HG02678 (cell line): ENCODE measurements around the gene GPR33.

Source experiments
- ATAC-seq: cut with Tn5 transposase; IDR thresholded peaks from one replicate; pipeline ENCODE4 v1.9.1; 2021; ENCODE audit warnings: mild to moderate bottlenecking, moderate library complexity; ENCODE audit not compliant: unreplicated experiment

GPR33 gene, protein sequence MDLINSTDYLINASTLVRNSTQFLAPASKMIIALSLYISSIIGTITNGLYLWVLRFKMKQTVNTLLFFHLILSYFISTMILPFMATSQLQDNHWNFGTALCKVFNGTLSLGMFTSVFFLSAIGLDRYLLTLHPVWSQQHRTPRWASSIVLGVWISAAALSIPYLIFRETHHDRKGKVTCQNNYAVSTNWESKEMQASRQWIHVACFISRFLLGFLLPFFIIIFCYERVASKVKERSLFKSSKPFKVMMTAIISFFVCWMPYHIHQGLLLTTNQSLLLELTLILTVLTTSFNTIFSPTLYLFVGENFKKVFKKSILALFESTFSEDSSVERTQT

DNA sequence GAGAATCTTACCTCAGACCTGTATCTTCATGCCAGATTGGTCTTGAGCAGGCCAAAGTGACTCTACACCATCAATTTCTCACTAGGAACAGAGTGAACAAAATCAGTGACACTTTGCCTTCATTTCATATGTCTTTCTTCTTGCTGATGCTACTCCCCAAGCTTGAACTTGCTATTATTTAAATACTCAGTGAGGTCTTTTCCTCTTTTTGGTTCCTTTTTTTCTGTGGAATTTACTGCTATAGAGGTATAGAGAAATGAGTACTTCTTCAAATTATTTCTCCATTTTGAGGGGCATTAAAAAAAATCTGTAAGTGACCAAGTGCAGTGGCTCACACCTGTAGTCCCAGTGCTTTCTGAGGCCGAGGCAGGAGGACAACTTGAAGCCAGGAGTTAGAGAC lies at the start of gene GPR33:
Gene GPR33, minus strand, starts transcription at position 154 of the 400 bp plus-strand sequence. CDS start 4,074 bp downstream, outside the sequence.
- no peak for ATAC-seq

DNA sequence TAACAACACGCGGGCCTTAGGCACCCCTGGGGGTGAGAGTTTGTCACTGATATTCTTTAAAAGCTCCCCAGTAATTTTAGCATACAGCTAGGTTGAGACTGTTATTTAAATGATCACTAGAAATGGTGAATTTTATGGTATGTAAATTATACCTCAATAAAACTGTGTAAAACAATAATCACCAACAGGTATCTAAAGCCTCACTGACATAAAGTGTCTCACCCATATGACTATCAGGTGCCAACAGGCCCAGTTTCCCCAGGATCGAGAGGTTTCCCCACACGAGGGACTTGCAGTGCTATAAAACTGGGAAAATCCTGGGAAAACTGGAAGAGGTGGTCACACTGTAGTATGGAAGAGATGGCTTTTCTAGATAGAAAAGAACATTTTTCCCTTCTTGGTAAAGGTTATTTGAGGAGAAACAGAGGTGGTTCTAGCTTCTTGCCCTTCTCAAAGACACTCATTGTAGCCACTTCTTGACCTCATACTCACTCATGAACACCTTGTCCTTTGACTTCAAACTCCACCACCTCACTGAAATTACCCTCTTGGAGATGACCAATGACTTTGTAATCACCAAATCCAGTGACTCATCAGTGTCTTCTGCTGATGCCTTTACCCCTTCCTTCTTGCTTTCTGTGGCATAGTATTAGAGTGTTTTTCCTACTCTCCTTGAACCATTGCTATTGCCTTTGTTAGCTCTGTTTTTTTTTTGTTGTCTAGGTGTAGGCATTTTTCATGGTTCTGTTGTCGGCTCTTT lies 48.5 kb upstream of the GPR33 start:
- ATAC-seq = no peak

DNA sequence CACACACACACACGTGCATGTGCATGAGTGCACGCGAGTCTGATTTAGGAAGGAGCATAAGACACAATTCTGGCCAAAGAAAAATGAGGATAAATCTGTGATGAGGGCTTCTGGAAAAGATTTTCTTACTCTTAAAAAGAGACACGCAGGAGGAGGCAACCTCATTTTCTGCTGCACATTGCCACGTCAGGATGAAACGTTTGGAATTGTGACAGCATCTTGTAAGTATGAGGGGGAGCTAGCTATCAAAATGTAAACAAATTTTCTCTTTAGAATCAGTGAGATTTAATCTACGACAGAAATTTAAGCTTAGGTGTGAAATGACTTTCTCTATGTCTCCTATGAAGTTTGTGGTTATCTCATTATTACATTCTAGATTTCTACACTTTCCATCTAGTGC lies 42.3 kb upstream of the GPR33 start:
- no peak for ATAC-seq

DNA sequence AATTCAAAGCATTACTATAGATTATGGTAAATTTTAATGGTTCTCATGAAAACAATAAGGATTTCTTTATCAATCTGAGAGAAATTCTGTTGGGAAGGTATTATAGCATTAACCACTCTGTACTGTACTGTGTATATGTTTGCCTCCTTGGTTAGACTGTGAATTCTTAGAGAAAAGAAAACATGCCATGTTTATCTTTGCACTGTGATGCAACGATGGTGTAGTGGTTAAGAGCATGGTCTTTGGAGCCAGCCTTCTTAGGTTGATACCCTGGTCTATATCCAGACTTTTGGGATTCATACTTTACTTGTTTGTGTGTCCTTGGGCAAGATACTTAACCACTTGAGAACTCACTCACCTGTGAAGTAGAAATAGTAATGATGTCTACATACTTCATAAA lies 41.2 kb upstream of the GPR33 start:
- ATAC-seq = no peak

DNA sequence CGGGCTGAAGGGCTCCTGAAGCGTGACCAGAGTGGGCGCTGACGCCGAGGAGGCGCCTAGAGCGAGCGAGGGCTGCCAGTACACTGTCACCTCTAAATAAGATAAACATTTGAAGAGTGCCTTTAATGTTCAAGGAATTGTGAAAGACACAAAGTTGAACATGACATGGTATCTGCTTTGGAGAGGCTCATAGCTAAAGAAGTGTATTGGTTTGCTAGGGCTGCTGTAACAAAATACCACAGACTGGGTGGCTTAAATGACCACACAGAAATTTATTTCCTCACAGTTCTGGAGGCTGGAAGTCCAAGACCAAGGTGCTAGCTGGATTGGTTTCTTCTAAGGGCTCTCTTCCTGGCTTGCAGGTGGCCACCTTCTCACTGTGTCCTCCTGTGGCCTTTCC lies 39.7 kb upstream of the GPR33 start:
- ATAC-seq = no peak

DNA sequence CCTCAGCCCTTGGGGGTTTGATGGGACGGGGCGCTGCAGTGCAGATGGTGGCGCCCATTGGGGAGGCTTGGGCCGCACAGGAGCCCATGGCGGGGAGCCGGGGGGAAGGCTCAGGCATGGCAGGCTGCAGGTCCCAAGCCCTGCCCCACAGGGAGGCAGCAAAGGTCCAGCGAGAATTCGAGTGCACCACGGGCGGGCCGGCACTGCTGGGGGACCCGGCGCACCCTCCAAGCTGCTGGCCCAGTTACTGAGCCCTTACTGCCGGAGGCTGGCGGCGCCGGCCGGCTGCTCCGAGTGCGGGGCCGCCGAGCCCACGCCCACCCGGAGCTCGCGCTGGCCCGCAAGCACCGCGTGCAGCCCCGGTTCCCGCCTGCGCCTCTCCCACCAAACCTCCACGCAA lies 39.2 kb upstream of the GPR33 start:
- no peak for ATAC-seq

DNA sequence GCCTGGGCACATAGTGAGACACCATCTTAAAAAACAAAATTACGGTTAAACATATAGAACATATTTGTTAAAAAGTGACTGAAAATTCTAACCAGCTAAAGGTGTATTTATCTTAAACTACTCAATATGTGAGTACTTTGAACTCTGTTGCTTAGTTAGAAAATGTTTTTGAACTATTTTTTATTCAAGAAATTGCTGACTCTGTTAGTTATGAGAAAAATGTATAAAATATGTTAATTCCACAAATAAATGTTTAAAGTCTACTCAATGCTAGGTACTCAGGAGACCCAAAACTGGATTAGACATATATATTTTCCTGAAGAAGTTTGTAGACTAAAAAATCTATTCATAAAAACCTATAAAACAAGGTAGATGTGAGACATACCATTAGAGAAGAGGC lies 23.0 kb upstream of the GPR33 start:
- ATAC-seq = no peak

DNA sequence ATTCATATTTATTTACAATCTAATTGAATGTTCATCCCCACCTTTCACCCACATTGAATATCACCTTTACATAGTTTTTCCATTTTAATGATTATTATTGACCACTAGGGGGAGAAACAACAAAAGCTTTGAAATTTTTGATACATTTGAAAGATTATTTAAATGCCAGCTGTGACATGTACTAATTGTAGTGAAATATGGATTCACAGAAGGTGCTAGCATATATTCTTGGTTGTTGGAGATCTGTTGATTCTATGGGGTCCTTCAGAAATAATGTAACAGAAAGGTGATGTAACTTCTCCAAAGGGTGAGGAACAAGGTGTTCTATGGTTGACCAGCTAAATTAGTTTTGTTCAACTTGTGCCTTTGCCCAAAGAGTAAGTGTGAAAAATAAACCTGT lies 22.4 kb upstream of the GPR33 start:
- ATAC-seq = no peak

DNA sequence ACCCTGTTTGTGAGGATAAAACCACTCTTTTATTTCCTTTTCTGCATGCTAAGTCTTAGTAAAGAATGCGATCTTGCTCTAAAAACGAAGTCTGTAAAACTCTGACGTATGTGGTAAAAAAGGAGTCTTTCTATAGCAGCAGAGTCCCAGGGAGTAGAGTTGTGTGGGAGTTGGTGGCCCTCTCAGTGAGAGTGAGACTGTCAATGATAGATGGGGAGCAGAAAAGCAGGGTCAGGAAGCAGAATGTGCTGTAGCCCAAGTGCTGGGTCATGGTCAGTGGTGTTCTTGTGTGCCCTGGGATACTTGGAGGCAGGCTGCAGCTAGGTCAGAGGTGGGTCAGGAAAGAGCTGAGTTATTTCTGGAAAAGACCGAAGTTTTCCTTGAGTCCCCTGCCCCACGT lies 20.3 kb upstream of the GPR33 start:
- ATAC-seq = no peak

DNA sequence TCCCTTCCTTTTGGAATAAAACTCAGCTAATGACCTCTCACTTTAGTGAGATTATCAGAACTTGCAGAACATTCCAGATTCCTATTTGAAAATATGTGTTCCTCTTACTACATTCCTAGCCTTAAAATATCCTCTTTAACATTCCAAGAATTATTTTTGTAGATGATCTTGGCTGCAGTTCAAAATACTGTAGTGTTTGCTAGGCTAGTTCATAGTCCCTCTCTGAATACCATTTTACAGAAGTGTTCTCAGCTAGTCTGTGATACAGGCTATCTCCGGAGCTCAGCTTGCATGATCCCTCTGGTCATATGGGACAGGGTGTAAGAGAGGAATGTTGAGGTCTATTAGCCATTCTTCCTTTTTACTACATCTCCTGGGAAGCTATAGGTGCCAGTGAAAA lies 17.6 kb upstream of the GPR33 start:
- no peak for ATAC-seq

DNA sequence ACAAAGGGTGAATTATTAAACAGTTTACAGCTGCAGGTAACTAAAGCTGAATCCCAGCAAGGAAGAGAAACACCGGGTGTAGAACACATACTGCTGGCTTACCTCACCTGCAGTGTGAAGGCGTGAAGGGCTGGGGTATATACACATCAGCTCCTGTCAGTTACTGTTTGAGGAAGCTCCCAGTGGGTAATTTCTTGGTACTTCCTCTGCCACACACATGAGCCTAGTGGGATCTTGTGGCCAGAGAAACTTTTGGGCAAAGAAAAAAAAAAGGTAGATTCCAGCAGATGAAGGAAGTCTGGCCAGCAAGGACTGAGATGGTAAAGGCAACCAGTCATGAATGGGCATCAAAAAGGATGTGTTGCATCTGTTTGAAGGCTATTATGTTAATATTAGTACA lies 14.0 kb upstream of the GPR33 start:
- ATAC-seq = no peak

DNA sequence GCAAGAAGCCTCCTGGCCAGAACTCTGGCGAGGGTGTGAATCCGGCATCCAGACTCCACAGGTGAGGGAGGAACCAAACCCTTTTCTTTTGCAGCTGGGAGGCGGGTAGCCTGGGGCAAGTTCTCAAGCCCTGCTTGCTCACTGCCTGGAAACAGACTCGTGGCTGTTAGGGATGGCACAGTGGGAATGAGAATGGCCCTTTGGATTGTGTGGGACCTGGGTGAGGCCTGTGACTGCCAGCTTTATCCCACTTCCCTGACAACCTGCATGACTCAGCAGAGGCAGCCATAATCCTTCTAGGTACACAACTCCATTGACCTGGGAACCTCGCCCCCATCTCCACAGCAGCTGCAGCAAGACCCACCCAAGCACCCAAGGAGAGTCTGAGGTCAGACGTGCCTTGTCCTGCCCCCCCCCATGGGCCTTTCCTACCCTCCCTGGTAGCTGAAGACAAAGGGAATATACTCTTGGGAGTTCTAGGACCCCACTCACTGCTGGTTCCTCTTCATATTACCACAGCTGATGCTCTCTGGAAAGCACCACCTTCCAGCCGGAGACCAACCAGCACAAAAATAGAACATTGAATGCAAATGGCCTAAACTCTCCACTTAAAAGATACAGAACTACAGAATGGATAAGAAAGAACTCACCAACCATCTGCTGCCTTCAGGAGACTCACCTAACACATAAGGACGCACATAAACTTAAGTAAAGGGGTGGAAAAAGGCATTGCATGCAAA lies 5.1 kb upstream of the GPR33 start:
- ATAC-seq = no peak

DNA sequence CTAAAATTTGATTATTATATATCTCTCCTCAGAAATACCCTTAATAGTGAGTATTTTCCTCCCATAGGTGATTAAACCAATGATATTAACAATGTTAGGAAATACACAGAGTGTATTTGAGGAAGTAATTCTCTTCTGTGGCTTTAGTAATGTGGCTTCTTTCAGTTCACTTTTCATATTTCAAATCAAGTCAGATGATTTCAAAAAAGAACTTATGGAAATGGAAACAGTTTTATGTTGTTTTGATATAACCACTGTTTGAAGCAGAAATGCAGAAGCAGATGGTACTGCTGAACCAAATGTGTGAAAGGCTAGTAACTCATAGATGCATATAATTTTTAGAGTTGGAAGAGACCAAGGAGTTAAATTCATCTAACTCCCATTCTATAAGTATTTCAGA lies 1.9 kb upstream of the GPR33 start:
- ATAC-seq = peak; percentile 72

DNA sequence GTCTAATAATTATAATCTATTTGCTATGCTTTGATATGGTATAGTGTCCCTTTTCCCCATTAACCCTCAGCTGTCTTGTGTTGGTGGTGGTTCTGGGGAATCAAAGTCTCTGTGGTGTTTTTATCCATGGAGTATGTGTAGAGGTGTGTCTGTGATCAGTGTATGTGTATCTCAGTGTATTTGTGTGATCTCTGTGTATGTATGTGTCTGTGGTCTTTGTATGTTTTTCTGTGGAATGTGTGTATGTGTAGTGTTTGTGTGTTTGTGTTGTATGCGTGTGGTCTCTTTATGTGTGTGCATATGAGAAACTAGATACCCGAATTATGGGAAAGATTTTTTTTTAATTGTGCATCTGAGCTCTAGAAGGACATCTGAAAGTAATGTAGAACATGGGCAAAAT lies 1.1 kb downstream of the GPR33 start:
- no peak for ATAC-seq

DNA sequence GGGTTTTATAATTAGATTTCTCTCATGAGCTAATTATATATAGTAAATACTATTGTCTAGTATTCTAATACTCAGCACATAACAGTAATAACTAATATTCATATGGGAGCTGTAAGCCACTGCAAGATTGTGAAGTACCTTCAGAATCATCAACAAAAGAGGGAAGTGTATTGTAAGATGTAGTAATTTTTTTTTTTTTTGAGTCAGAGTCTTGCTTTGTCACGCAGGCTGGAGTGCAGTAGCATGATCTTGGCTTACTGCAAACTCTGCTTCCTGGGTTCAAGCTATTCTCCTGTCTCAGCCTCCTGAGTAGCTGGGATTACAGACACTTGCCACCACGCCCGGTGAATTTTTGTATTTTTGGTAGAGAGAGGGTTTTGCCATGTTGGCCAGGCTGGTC lies 3.1 kb downstream of the GPR33 start:
- no peak for ATAC-seq

DNA sequence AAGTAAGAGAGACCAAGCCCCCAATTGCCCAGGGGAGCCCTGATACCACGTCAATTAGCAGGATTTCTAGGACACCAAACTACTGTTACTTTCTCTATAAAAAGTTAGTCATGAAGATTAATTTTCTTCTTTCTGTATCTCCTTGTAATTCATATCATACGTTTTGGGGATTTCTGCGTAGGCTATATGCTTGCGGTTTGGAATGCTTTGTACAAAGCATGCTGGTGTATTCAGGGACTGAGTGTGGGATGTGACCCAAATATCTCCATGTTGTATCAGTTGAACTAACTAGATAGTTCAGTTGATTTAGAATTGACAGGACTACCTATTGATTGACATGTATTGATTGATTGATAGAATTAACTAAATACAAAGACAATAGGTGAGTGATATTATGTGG lies 7.7 kb downstream of the GPR33 start:
- no peak for ATAC-seq

DNA sequence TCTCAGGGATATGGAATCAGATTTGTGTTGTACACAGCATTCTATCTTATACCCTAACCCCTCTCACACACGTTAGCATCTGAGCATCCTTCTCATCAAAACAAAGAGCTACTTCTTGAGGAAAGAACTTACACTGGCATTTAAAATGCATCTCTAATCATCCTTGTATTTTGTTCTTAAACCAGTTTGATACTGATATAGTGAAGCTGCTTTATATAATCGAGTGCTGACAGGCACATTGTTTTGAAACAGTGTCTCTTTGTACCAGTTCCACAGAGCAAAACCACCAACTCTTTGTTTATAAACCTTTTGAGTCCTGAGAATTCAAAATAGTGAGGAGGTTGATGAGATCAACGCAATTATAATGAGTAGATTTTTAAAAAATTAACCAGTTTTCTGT lies 8.8 kb downstream of the GPR33 start:
- no peak for ATAC-seq

DNA sequence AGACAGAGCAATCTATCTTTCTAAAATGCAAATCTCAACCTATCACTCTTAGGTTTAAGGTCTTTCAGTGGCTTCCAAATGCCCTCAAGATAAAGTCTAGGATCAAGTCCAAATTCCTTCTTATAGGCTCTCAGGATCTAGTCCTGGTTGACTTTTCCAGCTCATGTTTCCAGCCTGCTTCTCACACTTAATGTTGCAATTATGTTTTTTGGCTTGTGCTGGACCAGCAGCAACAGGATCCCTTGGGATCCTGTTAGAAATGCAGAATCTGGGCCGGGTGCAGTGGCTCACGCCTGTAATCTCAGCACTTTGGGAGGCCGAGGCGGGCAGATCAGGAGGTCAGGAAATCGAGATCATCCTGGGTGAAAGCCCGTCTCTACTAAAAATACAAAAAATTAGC lies 10.6 kb downstream of the GPR33 start:
- no peak for ATAC-seq

DNA sequence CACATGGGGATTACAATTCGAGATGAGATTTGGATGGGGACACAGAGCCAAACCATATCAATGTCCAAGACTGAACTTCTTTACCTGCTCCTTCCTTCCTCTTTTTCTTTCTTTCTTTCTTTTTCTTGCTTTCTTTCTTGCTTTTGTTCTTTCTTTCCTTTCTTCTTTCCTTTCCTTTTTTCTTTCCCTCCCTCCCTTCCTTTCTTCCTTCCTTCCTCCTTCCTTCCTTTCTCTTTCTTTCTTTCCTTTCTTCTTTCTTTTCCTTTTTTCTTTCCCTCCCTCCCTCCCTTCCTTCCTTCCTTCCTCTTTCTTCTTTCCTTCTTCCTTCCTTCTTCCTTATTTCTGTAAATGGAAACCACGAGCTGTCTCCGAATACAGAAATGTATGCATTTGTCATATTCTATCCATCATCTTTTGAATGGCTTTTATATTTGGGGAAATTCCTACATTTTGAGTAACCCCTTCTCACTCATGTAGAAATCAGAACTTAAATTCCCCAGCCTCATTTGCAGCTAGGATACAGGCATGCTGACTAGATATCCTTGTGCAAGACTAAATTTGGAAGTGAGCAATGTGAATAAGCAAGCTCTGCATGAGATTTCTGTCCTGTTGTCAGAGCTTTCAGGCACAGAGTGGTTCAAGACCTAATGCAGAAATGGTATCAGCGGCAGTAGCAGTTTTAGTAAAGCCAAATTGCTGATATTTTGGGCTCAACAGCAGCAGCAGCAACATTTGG lies 11.5 kb downstream of the GPR33 start:
- ATAC-seq = no peak

DNA sequence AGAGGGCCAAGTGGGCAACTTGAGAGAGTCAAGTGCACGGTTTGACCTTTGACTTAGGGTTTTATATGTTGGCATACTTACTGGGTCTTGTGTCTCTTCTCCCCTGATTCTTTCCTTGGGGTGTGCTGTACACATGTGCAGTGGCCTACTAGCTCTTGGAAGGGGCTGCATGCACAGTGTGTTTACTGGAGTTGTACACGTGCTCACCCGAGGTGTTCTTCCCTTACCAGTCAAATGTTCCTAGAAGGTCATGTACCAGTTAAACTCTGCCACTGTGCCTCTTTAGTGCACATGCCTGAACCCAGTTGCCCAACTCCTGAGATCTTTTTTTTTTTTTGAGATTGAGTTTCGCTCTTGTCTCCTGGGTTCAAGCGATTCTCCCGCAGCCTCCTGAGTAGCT lies 21.3 kb downstream of the GPR33 start:
- ATAC-seq = no peak

DNA sequence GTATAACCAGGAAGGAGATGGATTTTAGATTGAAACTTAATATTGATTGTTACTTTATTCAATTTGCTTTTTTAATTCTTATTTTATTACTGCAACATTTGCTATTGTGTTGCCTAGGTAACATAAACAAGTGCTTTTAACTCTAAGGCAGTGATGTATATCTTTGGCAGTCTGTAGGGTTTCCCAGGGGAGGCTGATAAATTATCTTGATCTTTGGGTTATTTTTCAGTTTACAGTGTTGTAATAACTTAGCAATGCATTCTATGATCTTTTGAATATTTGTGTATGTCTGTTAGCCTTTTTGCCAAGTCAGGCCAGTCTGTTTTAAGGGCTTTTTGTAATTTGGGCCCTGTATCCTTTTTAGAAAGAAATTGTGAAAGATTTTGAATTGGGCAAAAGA lies 22.7 kb downstream of the GPR33 start:
- ATAC-seq = no peak
